ACC112 (cell line): Measurements from ENCODE around the gene CD38.
"Not testable (repeated sequence)": the region's sequence is repeated elsewhere in the genome, so short reads cannot be mapped to it uniquely, and the experiment has no call there.

Source experiments
- H2AFZ ChIP-seq: fragments of 200-600 bp; sonication (generic); one replicate; pipeline ENCODE4 v1.6.0; 2017; ENCODE audit warnings: antibody characterized with exemption, low read length; ENCODE audit not compliant: unreplicated experiment
- H3K27ac ChIP-seq: fragments of 200-600 bp; sonication (generic); 2 replicates; pipeline ENCODE4 v1.5.1; 2014; ENCODE audit warnings: low read depth, mild to moderate bottlenecking, antibody characterized with exemption, low read length, moderate library complexity
- H3K27me3 ChIP-seq: fragments of 200-600 bp; sonication (generic); 2 replicates; pipeline ENCODE4 v1.6.1; 2014; ENCODE audit warnings: mild to moderate bottlenecking, antibody characterized with exemption, low read length, moderate library complexity, mixed read lengths; ENCODE audit not compliant: insufficient read depth
- H3K36me3 ChIP-seq: fragments of 200-600 bp; sonication (generic); 2 replicates; pipeline ENCODE4 v1.6.1; 2016; ENCODE audit warnings: mild to moderate bottlenecking, antibody characterized with exemption, low read length, moderate library complexity, mixed read lengths; ENCODE audit not compliant: insufficient read depth
- H3K4me1 ChIP-seq: fragments of 200-600 bp; sonication (generic); one replicate; pipeline ENCODE4 v1.6.1; 2016; ENCODE audit warnings: low read length, mixed read lengths; ENCODE audit not compliant: insufficient read depth, unreplicated experiment, control insufficient read depth
- H3K4me3 ChIP-seq: fragments of 200-600 bp; sonication (generic); 2 replicates; pipeline ENCODE4 v1.5.1; 2014; ENCODE audit warnings: mild to moderate bottlenecking, low read depth, low read length
- H3K79me2 ChIP-seq: fragments of 200-600 bp; sonication (generic); one replicate; pipeline ENCODE4 v1.6.0; 2016; ENCODE audit warnings: low read length; ENCODE audit not compliant: control insufficient read depth, unreplicated experiment, insufficient read depth

CD38 gene

GRCh38 chr4:15797320-15797719 is 19.2 kb downstream of the CD38 start:
- H3K4me1 ChIP-seq: no peaks in the 10 kb centered on the region
- no peaks in the 10 kb centered on the region for H3K79me2 ChIP-seq
- peaks cover 93% of the 10 kb centered on the region for H3K27me3 ChIP-seq
- no peak overlapping the region for H3K4me3 ChIP-seq
- no peaks in the 10 kb centered on the region for H3K36me3 ChIP-seq
- H3K27ac ChIP-seq: no peak overlapping the region
- no peak overlapping the region for H2AFZ ChIP-seq

- no peaks in the 10 kb centered on the region for H3K79me2 ChIP-seq
- H3K4me1 ChIP-seq: no peaks in the 10 kb centered on the region
- no peak overlapping the region for H3K27ac ChIP-seq
- peaks cover 90% of the 10 kb centered on the region for H3K27me3 ChIP-seq
- H3K36me3 ChIP-seq: no peaks in the 10 kb centered on the region
- H2AFZ ChIP-seq: no peak overlapping the region
- H3K4me3 ChIP-seq: no peak overlapping the region
Observed at GRCh38 chr4:15799141-15799540, 21.0 kb downstream of the CD38 start.

GRCh38 chr4:15799701-15800100 is 21.6 kb downstream of the CD38 start:
- no peak overlapping the region for H3K4me3 ChIP-seq
- H3K79me2 ChIP-seq: no peaks in the 10 kb centered on the region
- H3K27ac ChIP-seq: no peak overlapping the region
- no peak overlapping the region for H2AFZ ChIP-seq
- peaks cover 90% of the 10 kb centered on the region for H3K27me3 ChIP-seq
- H3K36me3 ChIP-seq: no peaks in the 10 kb centered on the region
- no peaks in the 10 kb centered on the region for H3K4me1 ChIP-seq

- H3K4me1 ChIP-seq, H3K4me3 ChIP-seq, H3K79me2 ChIP-seq, H3K36me3 ChIP-seq, H3K27ac ChIP-seq, H2AFZ ChIP-seq: not testable (repeated sequence)
- peaks cover 84% of the 10 kb centered on the region for H3K27me3 ChIP-seq
Observed at GRCh38 chr4:15802497-15802896, 24.4 kb downstream of the CD38 start.

- no peaks in the 10 kb centered on the region for H3K4me1 ChIP-seq
Observed at GRCh38 chr4:15805583-15806517, 27.7 kb downstream of the CD38 start.

GRCh38 chr4:15809058-15809457 is 30.9 kb downstream of the CD38 start:
- H3K4me3 ChIP-seq: no peak overlapping the region
- no peaks in the 10 kb centered on the region for H3K36me3 ChIP-seq
- H3K4me1 ChIP-seq: no peaks in the 10 kb centered on the region
- H3K79me2 ChIP-seq: no peaks in the 10 kb centered on the region
- no peak overlapping the region for H2AFZ ChIP-seq
- no peak overlapping the region for H3K27ac ChIP-seq
- H3K27me3 ChIP-seq: peaks cover 63% of the 10 kb centered on the region

More at GRCh38 chr4:15805583-15806517, 27.7 kb downstream of the CD38 start:
- H3K36me3 ChIP-seq: no peaks in the 10 kb centered on the region
- H3K27ac ChIP-seq: no peak overlapping the region
- H3K27me3 ChIP-seq: peaks cover 84% of the 10 kb centered on the region
- no peak overlapping the region for H3K4me3 ChIP-seq
- no peak overlapping the region for H2AFZ ChIP-seq
- H3K79me2 ChIP-seq: no peaks in the 10 kb centered on the region

GRCh38 chr4:15809466-15809865 is 31.3 kb downstream of the CD38 start:
- peaks cover 59% of the 10 kb centered on the region for H3K27me3 ChIP-seq
- no peak overlapping the region for H3K4me3 ChIP-seq
- no peak overlapping the region for H3K27ac ChIP-seq
- H2AFZ ChIP-seq: no peak overlapping the region
- H3K79me2 ChIP-seq: no peaks in the 10 kb centered on the region
- no peaks in the 10 kb centered on the region for H3K4me1 ChIP-seq
- no peaks in the 10 kb centered on the region for H3K36me3 ChIP-seq

GRCh38 chr4:15811703-15812337 is 33.7 kb downstream of the CD38 start:
- no peaks in the 10 kb centered on the region for H3K36me3 ChIP-seq
- no peaks in the 10 kb centered on the region for H3K79me2 ChIP-seq
- H3K27ac ChIP-seq: no peak overlapping the region
- H3K27me3 ChIP-seq: peaks cover 48% of the 10 kb centered on the region
- no peak overlapping the region for H2AFZ ChIP-seq
- no peaks in the 10 kb centered on the region for H3K4me1 ChIP-seq
- H3K4me3 ChIP-seq: no peak overlapping the region

GRCh38 chr4:15832523-15833451 is 54.7 kb downstream of the CD38 start:
- Histone ChIP-seq H3K27ac (no peak overlapping the region), H3K36me3 (no peaks in the 10 kb centered on the region), H2AFZ (no peak overlapping the region), H3K4me3 (no peak overlapping the region), H3K27me3 (peaks cover 50% of the 10 kb centered on the region), H3K4me1 (no peaks in the 10 kb centered on the region), H3K79me2 (no peaks in the 10 kb centered on the region)

GRCh38 chr4:15833801-15834200 is 55.7 kb downstream of the CD38 start:
- no peaks in the 10 kb centered on the region for H3K4me1 ChIP-seq
- no peak overlapping the region for H3K27ac ChIP-seq
- H3K4me3 ChIP-seq: no peak overlapping the region
- no peak overlapping the region for H2AFZ ChIP-seq
- H3K79me2 ChIP-seq: no peaks in the 10 kb centered on the region
- no peaks in the 10 kb centered on the region for H3K36me3 ChIP-seq
- peaks cover 48% of the 10 kb centered on the region for H3K27me3 ChIP-seq
